A549 (cell line): Measurements from ENCODE around the gene RNH1. TPM values are rescaled to one million over a fixed set of nuclear protein-coding genes. Genes with fewer than 3 reads are reported as not detected.

ENCODE experiments used
- ATAC-seq, 2 experiments: fragments of 200-7000 bp in 1 of 2; fragments of >200 bp in 1 of 2; cut with Nextera tagmentation in 1 of 2; cut with Tn5 transposase in 1 of 2; 3 replicates each; pipeline versions ENCODE4 v1.8.0 to v1.9.1; 2018 to 2020; ENCODE audit warnings: mild to moderate bottlenecking in 1 of 2, moderate library complexity in 1 of 2
- CTCF ChIA-PET: fragments of 300-600 bp; sonication (Branson Sonifier 250); formaldehyde crosslinking; extraction: SDS; loops from one replicate; lab custom pipeline; 2021; ENCODE audit warnings: antibody characterized with exemption, inconsistent platforms; lab: Yijun Ruan, JAX
- POLR2A ChIA-PET: fragments of 350-600 bp; formaldehyde crosslinking; extraction: SDS; loops from one replicate; lab custom pipeline; 2021; ENCODE audit warnings: antibody characterized with exemption, inconsistent platforms; lab: Yijun Ruan, JAX
- DNase-seq, 2 experiments: peaks; one replicate each; pipeline versions ENCODE4 v3.0.0 to v3.0.0-alpha.2; 2011 to 2016; ENCODE audit warnings: low read depth in 1 of 2, low spot score in 1 of 2
- FAIRE-seq: peaks from 2 replicates; lab custom pipeline; 2011; peaks lifted over from hg19 to GRCh38; lab: Jason Lieb, UNC
- H3K27ac ChIP-seq, 2 experiments: fragments of >200 bp; sonication (Bioruptor Twin); formaldehyde crosslinking; 3 replicates each; pipeline ENCODE4 v1.5.1; 2016 to 2017
- H3K4me1 ChIP-seq: fragments of >200 bp; sonication (Bioruptor Twin); formaldehyde crosslinking; 3 replicates; pipeline ENCODE4 v1.6.1; 2016
- H3K4me2 ChIP-seq: fragments of >200 bp; sonication (Bioruptor Twin); formaldehyde crosslinking; 3 replicates; pipeline ENCODE4 v1.6.1; 2016
- H3K4me3 ChIP-seq: fragments of >200 bp; sonication (Bioruptor Twin); formaldehyde crosslinking; 3 replicates; pipeline ENCODE4 v1.5.1; 2016
- H3K9me3 ChIP-seq: fragments of >200 bp; sonication (Bioruptor Twin); formaldehyde crosslinking; 3 replicates; pipeline ENCODE4 v1.6.1; 2016
- BHLHE40 ChIP-seq: IDR thresholded peaks from 2 replicates; pipeline ENCODE4 v1.6.1; 2012; ENCODE audit warnings: low read depth, low read length, inconsistent platforms
- CBX8 ChIP-seq: fragments of 200-600 bp; sonication (generic); IDR thresholded peaks from 2 replicates; pipeline ENCODE4 v1.6.1; 2016
- CHD2 ChIP-seq: fragments of 150-350 bp; IDR thresholded peaks from 2 replicates; pipeline ENCODE4 v1.6.1; 2014; ENCODE audit warnings: low read length; ENCODE audit not compliant: partially characterized antibody
- CTCF ChIP-seq: fragments of >200 bp; sonication (Bioruptor Twin); formaldehyde crosslinking; IDR thresholded peaks from 3 replicates; pipeline ENCODE4 v1.5.1; 2016
- EHMT2 ChIP-seq: fragments of 200-600 bp; sonication (generic); IDR thresholded peaks from 2 replicates; pipeline ENCODE4 v1.6.1; 2016; ENCODE audit warnings: antibody characterized with exemption, low read depth, mild to moderate bottlenecking, moderate library complexity
- FOSB ChIP-seq: fragments of 250-450 bp; sonication (Bioruptor Pico); IDR thresholded peaks from 2 replicates; pipeline ENCODE4 v1.5.0; 2020; ENCODE audit warnings: mild to moderate bottlenecking, moderate library complexity
- FOXS1 ChIP-seq: fragments of 250-450 bp; sonication (Bioruptor Pico); IDR thresholded peaks from 2 replicates; pipeline ENCODE4 v1.5.0; 2020; ENCODE audit warnings: mild to moderate bottlenecking, moderate library complexity
- GATA3 ChIP-seq: IDR thresholded peaks from 2 replicates; pipeline ENCODE4 v1.6.1; 2012; ENCODE audit warnings: borderline replicate concordance
- HDAC2 ChIP-seq: fragments of 200-600 bp; sonication (generic); IDR thresholded peaks from 2 replicates; pipeline ENCODE4 v1.6.1; 2016
- HMGXB4 ChIP-seq: fragments of 250-450 bp; sonication (Bioruptor Pico); IDR thresholded peaks from 2 replicates; pipeline ENCODE4 v1.5.0; 2021; ENCODE audit warnings: mild to moderate bottlenecking, moderate library complexity, borderline replicate concordance
- HOXB13 ChIP-seq: fragments of 250-450 bp; sonication (Bioruptor Pico); IDR thresholded peaks from 2 replicates; pipeline ENCODE4 v1.5.0; 2020; ENCODE audit warnings: low read depth, mild to moderate bottlenecking, moderate library complexity
- HOXB5 ChIP-seq: fragments of 250-450 bp; sonication (Bioruptor Pico); IDR thresholded peaks from 2 replicates; pipeline ENCODE4 v1.5.0; 2020; ENCODE audit warnings: mild to moderate bottlenecking, moderate library complexity
- JUNB ChIP-seq: fragments of >200 bp; sonication (Bioruptor Twin); formaldehyde crosslinking; IDR thresholded peaks from 2 replicates; pipeline ENCODE4 v1.6.1; 2016
- KDM1A ChIP-seq: fragments of 200-600 bp; sonication (generic); IDR thresholded peaks from 2 replicates; pipeline ENCODE4 v1.6.1; 2016; ENCODE audit warnings: low read depth, mild to moderate bottlenecking
- KDM5A ChIP-seq: fragments of 200-600 bp; sonication (generic); IDR thresholded peaks from 2 replicates; pipeline ENCODE4 v1.6.1; 2016; ENCODE audit warnings: antibody characterized with exemption, mild to moderate bottlenecking
- MAFK ChIP-seq: fragments of 450-650 bp; IDR thresholded peaks from 2 replicates; pipeline ENCODE4 v1.6.1; 2014; ENCODE audit not compliant: partially characterized antibody
- NR3C1 ChIP-seq: fragments of >200 bp; sonication (Bioruptor Twin); formaldehyde crosslinking; IDR thresholded peaks from 3 replicates; pipeline ENCODE4 v1.6.1; 2017
- POLR2A ChIP-seq: IDR thresholded peaks from 2 replicates; pipeline ENCODE4 v1.6.1; 2012; ENCODE audit warnings: mild to moderate bottlenecking, low read length
- POLR2AphosphoS2 ChIP-seq: conservative IDR thresholded peaks from 2 replicates; pipeline ENCODE4 v1.6.1; 2012; ENCODE audit warnings: low read length, improper control_type of control experiment, inconsistent platforms
- RARB ChIP-seq: fragments of 250-450 bp; sonication (Bioruptor Pico); IDR thresholded peaks from 2 replicates; pipeline ENCODE4 v1.8.0; 2021; ENCODE audit warnings: mild to moderate bottlenecking, moderate library complexity
- SMC3 ChIP-seq: fragments of >200 bp; sonication (Bioruptor Twin); formaldehyde crosslinking; IDR thresholded peaks from 3 replicates; pipeline ENCODE4 v1.6.1; 2018; ENCODE audit warnings: inconsistent platforms
- TFCP2L1 ChIP-seq: fragments of 250-450 bp; sonication (Bioruptor Pico); IDR thresholded peaks from 2 replicates; pipeline ENCODE4 v1.5.0; 2021; ENCODE audit warnings: mild to moderate bottlenecking
- WGBS: methylation state at CpG from one replicate; pipeline ENCODE4 v1.1.6; 2017; ENCODE audit errors: missing lambda C conversion rate; 5-methylcytosine and 5-hydroxymethylcytosine counted together
- polyA plus RNA-seq, 4 experiments: library from polyadenylated mRNA; depleted of rRNA in 3 of 4; stranded (reverse); fragments of >200 nt; fragmentation: RNase III in 1 of 4; extraction: RNeasy Plus Mini Kit Qiagen cat#74134 plus additional on column Dnase treatment in 1 of 4; gene quantifications; 2 replicates in 3 of 4; 3 replicates in 1 of 4; pipeline ENCODE4 v1.2.3, GENCODE V29; 2011 to 2017
- TF ChIP-seq, protein P1 (sequence below): fragments of 250-450 bp; sonication (Bioruptor Pico); IDR thresholded peaks from 2 replicates; pipeline ENCODE4 v1.5.0; 2020; ENCODE audit warnings: low read depth, mild to moderate bottlenecking, moderate library complexity
- TF ChIP-seq, protein P2 (sequence below): fragments of 450-650 bp; IDR thresholded peaks from 2 replicates; pipeline ENCODE4 v1.6.1; 2014; ENCODE audit warnings: antibody characterized with exemption

Gene RNH1
- polyA plus RNA-seq, 2 of the 4 experiments (the other 2 are of a cell fraction) = 85.8 to 135 TPM

GRCh38 chr11:553988-554340 is 46.9 kb upstream of the RNH1 start:
- DNase-seq (no peak), FAIRE-seq (no peak), ATAC-seq (peak in 1 of 2 experiments; percentile 4; a peak in 2 of 6 replicates)
- no peaks in the 10 kb centered on the region for H3K9me3 ChIP-seq
- H3K4me2 ChIP-seq = peak overlapping the region; percentile 96; the same call in 2 of the 3 replicates
- TF ChIP-seq RARB (CRISPR knock-in tag) (no peak), CHD2 (no peak), KDM1A (no peak), HMGXB4 (CRISPR knock-in tag) (no peak), CTCF (no peak)
- POLR2A ChIA-PET = no interaction called here
- H3K4me3 ChIP-seq = no peak overlapping the region
- H3K4me1 ChIP-seq = peaks cover 14% of the 10 kb centered on the region; the same call in 2 of the 3 replicates
- CTCF ChIA-PET = interaction anchor here (0.6 to 5.9 kb wide), 21 partner anchors 9 to 249 kb away, joined by 3 to 66 read pairs (median 5); partner anchors contain the start of genes EPS8L2, HRAS and TMEM80
- WGBS = 37% methylated on average over 4 of the region's 11 CpGs
- H3K27ac ChIP-seq = peak overlapping the region in 1 of 2 experiments; percentile 88; a peak in 4 of 6 replicates

DNA sequence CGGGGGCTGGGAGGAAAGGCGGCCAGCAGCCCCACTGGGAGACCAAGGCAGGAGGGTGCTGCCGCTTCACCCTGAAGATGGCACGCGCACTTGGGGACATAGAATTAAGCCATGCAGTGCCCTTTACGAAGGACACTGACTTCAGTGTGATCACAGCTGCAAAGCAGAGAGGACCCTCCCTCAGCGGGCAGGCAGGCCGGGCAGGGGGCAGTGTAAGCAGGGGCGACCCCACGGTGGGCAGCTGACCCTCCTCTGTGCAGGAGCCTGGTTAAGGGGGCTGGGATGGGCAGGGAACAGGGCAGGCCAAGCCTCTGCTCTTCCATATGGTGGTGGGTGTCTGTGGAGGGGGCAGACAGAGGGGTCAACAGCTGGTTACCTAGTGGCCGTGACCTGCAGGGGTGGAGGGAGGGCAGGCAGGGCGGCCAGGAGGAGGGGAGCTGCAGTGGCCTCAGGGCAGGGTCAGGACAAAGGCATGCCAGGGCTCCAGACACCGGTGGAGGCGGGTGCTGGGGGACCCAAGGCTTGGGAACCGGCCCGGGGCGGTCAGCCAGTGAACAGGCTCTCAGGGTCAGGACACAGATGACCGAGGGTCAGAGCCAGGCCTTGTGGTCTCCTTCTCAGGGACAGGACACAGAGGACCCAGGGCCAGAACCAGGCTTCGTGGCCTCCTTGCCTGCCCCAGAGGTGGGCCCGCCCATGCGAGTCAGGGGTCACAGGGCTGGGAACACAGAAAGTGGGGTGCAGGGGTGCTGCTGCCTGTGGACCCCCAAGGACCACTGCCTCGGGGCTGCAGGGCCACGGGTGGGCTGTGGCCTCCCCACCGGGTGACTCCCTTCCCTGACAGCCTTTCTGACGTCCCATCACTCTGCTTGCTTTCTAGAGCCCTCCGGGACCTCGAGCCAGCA is 46.3 kb upstream of the RNH1 start:
- Histone ChIP-seq H3K4me2 (no peak overlapping the region), H3K4me3 (no peak overlapping the region)
- DNase-seq = no peak
- ChIA-PET CTCF (interaction anchor here (0.6 to 5.9 kb wide), 9 partner anchors 9 to 216 kb away, joined by 3 to 66 read pairs (median 5); partner anchors contain the start of genes EPS8L2 and TMEM80), POLR2A (no interaction called here)
- no peak for FAIRE-seq
- 82% methylated on average over 19 of the region's 27 CpGs for WGBS
- ATAC-seq = no peak
- TF ChIP-seq GATA3 (no peak), HDAC2 (no peak), KDM5A (no peak), TFCP2L1 (CRISPR knock-in tag) (no peak), BHLHE40 (no peak), MAFK (no peak), SMC3 (no peak), HOXB5 (no peak), RARB (CRISPR knock-in tag) (no peak), FOXS1 (CRISPR knock-in tag) (no peak), NR3C1 (no peak), POLR2A (no peak), CBX8 (no peak), JUNB (no peak), FOSB (CRISPR knock-in tag) (no peak), POLR2AphosphoS2 (no peak), HOXB13 (CRISPR knock-in tag) (no peak), EHMT2 (no peak)
- TF ChIP-seq, protein P1, sequence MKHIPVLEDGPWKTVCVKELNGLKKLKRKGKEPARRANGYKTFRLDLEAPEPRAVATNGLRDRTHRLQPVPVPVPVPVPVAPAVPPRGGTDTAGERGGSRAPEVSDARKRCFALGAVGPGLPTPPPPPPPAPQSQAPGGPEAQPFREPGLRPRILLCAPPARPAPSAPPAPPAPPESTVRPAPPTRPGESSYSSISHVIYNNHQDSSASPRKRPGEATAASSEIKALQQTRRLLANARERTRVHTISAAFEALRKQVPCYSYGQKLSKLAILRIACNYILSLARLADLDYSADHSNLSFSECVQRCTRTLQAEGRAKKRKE (CRISPR knock-in tag) = no peak
- TF ChIP-seq, protein P2, sequence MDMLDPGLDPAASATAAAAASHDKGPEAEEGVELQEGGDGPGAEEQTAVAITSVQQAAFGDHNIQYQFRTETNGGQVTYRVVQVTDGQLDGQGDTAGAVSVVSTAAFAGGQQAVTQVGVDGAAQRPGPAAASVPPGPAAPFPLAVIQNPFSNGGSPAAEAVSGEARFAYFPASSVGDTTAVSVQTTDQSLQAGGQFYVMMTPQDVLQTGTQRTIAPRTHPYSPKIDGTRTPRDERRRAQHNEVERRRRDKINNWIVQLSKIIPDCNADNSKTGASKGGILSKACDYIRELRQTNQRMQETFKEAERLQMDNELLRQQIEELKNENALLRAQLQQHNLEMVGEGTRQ = no peak
- TF ChIP-seq, all 56 proteins: peak for 0
- Histone ChIP-seq H3K27ac (no peak overlapping the region; a peak in 2 of 6 replicates), H3K9me3 (no peaks in the 10 kb centered on the region), H3K4me1 (peaks cover 14% of the 10 kb centered on the region; the same call in 2 of the 3 replicates)
